ENCODE results near the gene DLGAP1. TPM values are rescaled to one million over a fixed set of nuclear protein-coding genes. Genes with fewer than 3 reads are reported as not detected.

The DLGAP1 gene
- total and polyA plus RNA-seq, 4 donors = 0.54 to 11.8 (median 3.1) TPM

DNA sequence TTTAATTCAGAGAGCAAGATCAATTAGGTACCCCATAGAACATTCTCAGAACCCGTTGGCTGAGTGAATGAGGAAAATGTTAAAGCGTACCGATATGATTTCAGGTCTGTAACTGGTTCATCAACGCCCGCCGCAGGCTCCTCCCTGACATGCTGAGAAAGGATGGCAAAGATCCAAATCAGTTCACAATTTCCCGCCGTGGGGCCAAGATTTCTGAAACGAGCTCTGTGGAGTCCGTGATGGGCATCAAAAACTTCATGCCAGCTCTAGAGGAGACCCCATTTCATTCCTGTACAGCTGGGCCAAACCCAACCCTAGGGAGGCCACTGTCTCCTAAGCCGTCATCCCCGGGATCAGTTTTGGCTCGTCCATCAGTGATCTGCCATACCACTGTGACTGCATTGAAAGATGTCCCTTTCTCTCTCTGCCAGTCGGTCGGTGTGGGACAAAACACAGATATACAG, 997.8 kb downstream of the DLGAP1 start:
- peak in 1 of 3 donors; percentile 33 for DNase-seq

GRCh38 chr18:3456686-3457069, 998.4 kb downstream of the DLGAP1 start:
- ATAC-seq (ENCODE audit: insufficient read depth, low FRiP score) (no peak), DNase-seq (peak in 2 of 3 donors; percentile 44 to 68)
- H3K4me1 ChIP-seq (ENCODE audit: control insufficient read depth in 5 of 5, insufficient read depth in 5 of 5, low read length in 5 of 5) = peaks cover 4 to 43% (median 9%) of the 10 kb centered on the region in 5 donors
- H3K9me3 ChIP-seq (ENCODE audit: control insufficient read depth in 4 of 4, insufficient read depth in 3 of 4, low read length in 3 of 4) = peaks cover 0 to 4% (median 0%) of the 10 kb centered on the region in 4 donors
- WGBS, 2 donors = 47 to 76% methylated on average over 1 of the region's 1 CpG
- H3K27me3 ChIP-seq (ENCODE audit: control insufficient read depth in 3 of 3, insufficient read depth in 3 of 3, low read length in 2 of 3) = no peaks in the 10 kb centered on the region
- no peak overlapping the region for H3K4me3 ChIP-seq
- no peak overlapping the region for H3K9ac ChIP-seq (ENCODE audit: insufficient read depth in 1 of 2, low read length in 2 of 2)
- TF ChIP-seq, protein P1, sequence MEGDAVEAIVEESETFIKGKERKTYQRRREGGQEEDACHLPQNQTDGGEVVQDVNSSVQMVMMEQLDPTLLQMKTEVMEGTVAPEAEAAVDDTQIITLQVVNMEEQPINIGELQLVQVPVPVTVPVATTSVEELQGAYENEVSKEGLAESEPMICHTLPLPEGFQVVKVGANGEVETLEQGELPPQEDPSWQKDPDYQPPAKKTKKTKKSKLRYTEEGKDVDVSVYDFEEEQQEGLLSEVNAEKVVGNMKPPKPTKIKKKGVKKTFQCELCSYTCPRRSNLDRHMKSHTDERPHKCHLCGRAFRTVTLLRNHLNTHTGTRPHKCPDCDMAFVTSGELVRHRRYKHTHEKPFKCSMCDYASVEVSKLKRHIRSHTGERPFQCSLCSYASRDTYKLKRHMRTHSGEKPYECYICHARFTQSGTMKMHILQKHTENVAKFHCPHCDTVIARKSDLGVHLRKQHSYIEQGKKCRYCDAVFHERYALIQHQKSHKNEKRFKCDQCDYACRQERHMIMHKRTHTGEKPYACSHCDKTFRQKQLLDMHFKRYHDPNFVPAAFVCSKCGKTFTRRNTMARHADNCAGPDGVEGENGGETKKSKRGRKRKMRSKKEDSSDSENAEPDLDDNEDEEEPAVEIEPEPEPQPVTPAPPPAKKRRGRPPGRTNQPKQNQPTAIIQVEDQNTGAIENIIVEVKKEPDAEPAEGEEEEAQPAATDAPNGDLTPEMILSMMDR (IDR thresholded peaks at IDR 0.05; ENCODE audit: control extremely low read depth, extremely low read depth) = no peak
- H3K27ac ChIP-seq (ENCODE audit: low read depth in 1 of 2, low read length in 1 of 2) = no peak overlapping the region
- H3K36me3 ChIP-seq (ENCODE audit: control insufficient read depth in 4 of 4, insufficient read depth in 4 of 4, low read length in 4 of 4) = peaks cover 5 to 32% (median 24%) of the 10 kb centered on the region in 4 donors

More for the DNA sequence above, 997.8 kb downstream of the DLGAP1 start:
- no peak for ATAC-seq (ENCODE audit: insufficient read depth, low FRiP score)
- no peak overlapping the region for H3K9ac ChIP-seq (ENCODE audit: insufficient read depth in 1 of 2, low read length in 2 of 2)
- H3K4me1 ChIP-seq (ENCODE audit: control insufficient read depth in 5 of 5, insufficient read depth in 5 of 5, low read length in 5 of 5) = peaks cover 4 to 43% (median 9%) of the 10 kb centered on the region in 5 donors
- WGBS, 2 donors = 69 to 85% methylated on average over 15 of the region's 15 CpGs
- TF ChIP-seq, protein P1 (IDR thresholded peaks at IDR 0.05; ENCODE audit: control extremely low read depth, extremely low read depth) = no peak
- H3K27ac ChIP-seq (ENCODE audit: low read depth in 1 of 2, low read length in 1 of 2) = peak overlapping the region in 1 of 2 donors; percentile 50
- peaks cover 0 to 4% (median 0%) of the 10 kb centered on the region in 4 donors for H3K9me3 ChIP-seq (ENCODE audit: control insufficient read depth in 4 of 4, insufficient read depth in 3 of 4, low read length in 3 of 4)
- H3K36me3 ChIP-seq (ENCODE audit: control insufficient read depth in 4 of 4, insufficient read depth in 4 of 4, low read length in 4 of 4) = peaks cover 5 to 37% (median 25%) of the 10 kb centered on the region in 4 donors
- H3K4me3 ChIP-seq = no peak overlapping the region
- H3K27me3 ChIP-seq (ENCODE audit: control insufficient read depth in 3 of 3, insufficient read depth in 3 of 3, low read length in 2 of 3) = no peaks in the 10 kb centered on the region

DNA sequence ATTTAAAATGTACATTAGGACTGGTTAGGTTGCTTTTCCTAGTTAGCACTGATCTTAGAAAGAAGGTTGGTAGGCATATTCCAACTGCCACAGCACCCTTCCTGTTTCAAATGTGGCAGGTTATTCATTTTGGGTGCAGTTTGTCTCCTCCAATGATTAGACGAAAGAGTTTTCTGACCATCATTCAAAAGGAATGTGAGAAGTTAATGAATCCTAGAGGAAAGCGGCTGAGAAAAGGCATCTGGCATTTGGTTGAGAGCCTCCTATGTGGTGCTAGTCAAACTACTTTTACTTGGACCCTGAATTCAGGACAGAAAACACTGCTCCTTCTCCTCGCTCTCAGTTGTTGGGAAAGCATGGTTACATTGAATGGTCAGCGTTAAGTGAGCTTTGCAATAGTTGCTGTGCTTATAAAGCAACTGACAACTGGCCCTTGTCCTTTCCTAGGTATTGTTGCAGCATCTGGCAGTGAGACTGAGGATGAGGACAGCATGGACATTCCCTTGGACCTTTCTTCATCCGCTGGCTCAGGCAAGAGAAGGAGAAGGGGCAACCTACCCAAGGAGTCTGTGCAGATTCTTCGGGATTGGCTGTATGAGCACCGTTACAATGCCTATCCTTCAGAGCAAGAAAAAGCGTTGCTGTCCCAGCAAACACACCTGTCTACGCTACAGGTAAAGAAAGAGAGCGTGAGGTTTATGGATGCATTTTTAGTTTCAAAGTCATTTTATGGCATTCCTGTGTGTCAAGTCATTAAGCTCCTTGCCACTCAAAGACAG, 999.0 kb downstream of the DLGAP1 start:
- Histone ChIP-seq H3K27me3 (ENCODE audit: control insufficient read depth in 3 of 3, insufficient read depth in 3 of 3, low read length in 2 of 3) (no peaks in the 10 kb centered on the region), H3K4me1 (ENCODE audit: control insufficient read depth in 5 of 5, insufficient read depth in 5 of 5, low read length in 5 of 5) (peaks cover 4 to 43% (median 9%) of the 10 kb centered on the region in 5 donors), H3K9ac (ENCODE audit: insufficient read depth in 1 of 2, low read length in 2 of 2) (peak overlapping the region in 1 of 2 donors; percentile 8), H3K4me3 (no peak overlapping the region), H3K36me3 (ENCODE audit: control insufficient read depth in 4 of 4, insufficient read depth in 4 of 4, low read length in 4 of 4) (peaks cover 5 to 32% (median 24%) of the 10 kb centered on the region in 4 donors), H3K9me3 (ENCODE audit: control insufficient read depth in 4 of 4, insufficient read depth in 3 of 4, low read length in 3 of 4) (peaks cover 0 to 4% (median 0%) of the 10 kb centered on the region in 4 donors), H3K27ac (ENCODE audit: low read depth in 1 of 2, low read length in 1 of 2) (peak overlapping the region in 1 of 2 donors; percentile 89)
- ATAC-seq (ENCODE audit: insufficient read depth, low FRiP score) (no peak), DNase-seq (peak in 2 of 3 donors; percentile 37 to 51)
- 74 to 86% methylated on average over 10 of the region's 10 CpGs for WGBS, 2 donors
- TF ChIP-seq, protein P1 (IDR thresholded peaks at IDR 0.05; ENCODE audit: control extremely low read depth, extremely low read depth) = no peak

Data from lung (tissue), 12 donors.